Thyroid gland (tissue), 4 donors: ENCODE data around the gene SH3RF2.

Source experiments
- CTCF ChIP-seq, 6 experiments: fragments of 200-600 bp in 3 of 6; fragments of 450-650 bp in 3 of 6; sonication (generic) in 3 of 6; IDR thresholded peaks; one replicate each; pipeline ENCODE4 v1.5.1; 2016 to 2019; ENCODE audit warnings: antibody characterized with exemption in 6 of 6, mild to moderate bottlenecking in 2 of 6, inconsistent platforms in 1 of 6, moderate library complexity in 1 of 6
- POLR2A ChIP-seq, 2 donors: fragments of 450-650 bp; IDR thresholded peaks; one replicate each; pipeline ENCODE4 v1.6.1; 2017; ENCODE audit warnings: antibody characterized with exemption in 2 of 2, mild to moderate bottlenecking in 2 of 2, moderate library complexity in 1 of 2

GRCh38 chr5:145906401-145906800 lies 30.0 kb upstream of the SH3RF2 start:
- TF ChIP-seq CTCF (IDR thresholded peaks at IDR 0.05) (no peak), POLR2A (IDR thresholded peaks at IDR 0.05) (no peak)
